Psoas muscle (tissue), 8 donors: ENCODE results near the gene LMNTD2. TPM values are rescaled to one million over a fixed set of nuclear protein-coding genes. Genes with fewer than 3 reads are reported as not detected.
A peak's percentile ranks its signal among the peaks of the same experiment; 100 is the strongest.
"Not testable (repeated sequence)": the region's sequence is repeated elsewhere in the genome, so short reads cannot be mapped to it uniquely, and the experiment has no call there.

ENCODE experiments used
- ATAC-seq, 4 donors: fragments of 200-7000 bp; cut with Tn5 transposase; one replicate each; pipeline ENCODE4 v1.9.1; 2020; ENCODE audit warnings: moderate library complexity in 3 of 4, mild to moderate bottlenecking in 2 of 4
- DNase-seq, 2 donors: peaks; one replicate each; pipeline ENCODE4 v3.0.0-alpha.2; 2020
- H3K27ac ChIP-seq: fragments of 200-600 bp; one replicate; pipeline ENCODE4 v1.8.0; 2022
- H3K27me3 ChIP-seq, 3 donors: fragments of 200-600 bp in 1 of 3; one replicate each; pipeline versions ENCODE4 v1.6.1 to v1.8.0; 2013 to 2022; ENCODE audit warnings: low read length in 2 of 3, mild to moderate bottlenecking in 2 of 3, moderate library complexity in 1 of 3; ENCODE audit not compliant: insufficient read depth in 3 of 3
- H3K36me3 ChIP-seq, 2 donors: fragments of 200-600 bp in 1 of 2; one replicate each; pipeline versions ENCODE4 v1.6.1 to v1.8.0; 2013 to 2022; ENCODE audit warnings: low read depth in 1 of 2, mild to moderate bottlenecking in 1 of 2, moderate library complexity in 1 of 2; ENCODE audit not compliant: insufficient read depth in 1 of 2
- H3K4me1 ChIP-seq: fragments of 200-600 bp; one replicate; pipeline ENCODE4 v1.8.0; 2022
- H3K4me3 ChIP-seq: fragments of 200-600 bp; one replicate; pipeline ENCODE4 v1.8.0; 2022; ENCODE audit warnings: mild to moderate bottlenecking
- H3K9me3 ChIP-seq: fragments of 200-600 bp; one replicate; pipeline ENCODE4 v1.8.0; 2022
- CTCF ChIP-seq: fragments of 200-600 bp; IDR thresholded peaks from one replicate; pipeline ENCODE4 v1.8.0; 2022; ENCODE audit warnings: antibody characterized with exemption
- WGBS, 3 donors: extraction: QIAGEN DNeasy Blood & Tissue Kit; methylation state at CpG; one replicate each; pipeline versions ENCODE4 v1.1.6 to v1.1.7; 2013; 5-methylcytosine and 5-hydroxymethylcytosine counted together
- intact Hi-C, 2 donors: fragments of 100-400 bp; cut with DNase I; formaldehyde crosslinking; loops; one replicate each; pipeline versions ENCODE4 v1.11.0 to v1.14.2; 2022
- polyA plus RNA-seq, 3 donors: library from polyadenylated mRNA; stranded (reverse); fragments of 200-250 nt; gene quantifications; one replicate each; pipeline ENCODE4 v1.2.3, GENCODE V29; 2013
- total RNA-seq, 4 donors: library from RNA; stranded (reverse); fragmentation: NEBNext Ultra II Directional in 2 of 4; extraction: Animal tissue kit (Norgen Biotek cat#: 25700) in 2 of 4; gene quantifications; one replicate each; pipeline versions ENCODE4 v1.2.1 to v1.2.4, GENCODE V29; 2021 to 2023
- donor health status: healthy with polysubstance abuse.
- donor health status: DM: no; HTN: no; CAD: no; lungs with moderate emphysema.
- donor health status: Bipolar disorder and iron deficiency.
- donor health status: healthy.
- donor health status: DM: yes; HTN: yes; CAD: no.
- donor health status: DM: no; HTN: no; CAD: no.
- donor health status: DM: no; HTN: no; CAD: no.
- donor health status: DM: yes; HTN: yes; CAD: no.

LMNTD2 gene
- total and polyA plus RNA-seq, 7 donors = 0.04 to 0.27 (median 0.12) TPM; not detected in 2

DNA sequence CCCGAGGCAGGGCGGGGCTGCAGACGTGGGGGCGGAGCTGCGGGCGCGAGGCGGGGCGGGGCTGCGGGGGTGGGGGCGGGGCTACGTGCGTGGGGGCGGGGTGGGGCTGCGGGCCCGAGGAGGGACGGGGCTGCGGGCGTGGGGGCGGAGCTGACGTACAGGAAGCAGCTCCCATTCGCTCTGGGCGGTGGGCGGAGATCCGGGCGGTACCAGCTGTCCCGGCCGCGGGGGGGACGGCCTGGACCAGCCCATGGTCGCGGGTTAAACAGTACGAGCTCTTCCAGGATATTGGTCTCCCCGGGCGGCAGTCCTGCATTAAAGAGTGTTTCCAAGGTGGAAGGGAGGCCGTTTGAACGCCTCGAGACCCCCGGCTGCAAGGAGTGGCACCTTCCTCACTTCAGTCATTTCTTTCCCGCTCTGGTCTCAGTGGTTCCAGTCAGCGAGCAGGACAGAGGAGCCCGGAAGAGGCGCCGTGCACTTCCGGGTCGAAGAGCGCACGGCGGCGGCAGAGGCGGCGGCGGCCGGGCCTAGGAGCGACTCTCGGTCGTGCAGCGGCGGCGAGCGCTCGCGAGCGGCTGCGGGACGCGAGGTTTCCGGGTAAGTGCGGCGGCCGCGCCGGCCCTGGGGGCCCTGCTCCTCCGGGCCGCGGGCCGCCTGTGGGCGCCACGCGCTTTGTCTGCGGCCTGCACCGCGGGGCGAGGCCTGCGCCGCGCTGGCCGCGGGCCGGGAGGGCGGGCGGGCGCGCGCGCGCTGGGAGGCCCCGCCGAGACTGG, 15.6 kb upstream of the LMNTD2 start, which contains the start of gene PHRF1:
TSS of gene PHRF1 (plus strand) at position 475 of the 773 bp plus-strand sequence. CDS start 5,043 bp downstream, outside the sequence.
- TF ChIP-seq CTCF = no peak
- Histone ChIP-seq H3K9me3 (no peaks in the 10 kb centered on the region), H3K4me1 (peaks cover 47% of the 10 kb centered on the region), H3K27me3 (no peaks in the 10 kb centered on the region), H3K36me3 (peaks cover 0 to under 1% of the 10 kb centered on the region in 2 donors), H3K27ac (peak within 1 kb of the TSS; percentile 97), H3K4me3 (peak within 1 kb of the TSS; percentile 98)
- WGBS, 3 donors = 0 to 1% (median 0%) methylated on average over 30 to 94 of the region's 99 CpGs
- peak; percentile 92 to 95 (median 93) for ATAC-seq
- DNase-seq = peak; percentile 96 to 99
- intact Hi-C loops = loop anchor here (2.0 to 10.0 kb wide), 3 partner anchors 35 to 119 kb away; partner anchors contain the start of genes DEAF1 (in 1 of the 2), SCT (in 1 of the 2) and TMEM80 (in 1 of the 2)

DNA sequence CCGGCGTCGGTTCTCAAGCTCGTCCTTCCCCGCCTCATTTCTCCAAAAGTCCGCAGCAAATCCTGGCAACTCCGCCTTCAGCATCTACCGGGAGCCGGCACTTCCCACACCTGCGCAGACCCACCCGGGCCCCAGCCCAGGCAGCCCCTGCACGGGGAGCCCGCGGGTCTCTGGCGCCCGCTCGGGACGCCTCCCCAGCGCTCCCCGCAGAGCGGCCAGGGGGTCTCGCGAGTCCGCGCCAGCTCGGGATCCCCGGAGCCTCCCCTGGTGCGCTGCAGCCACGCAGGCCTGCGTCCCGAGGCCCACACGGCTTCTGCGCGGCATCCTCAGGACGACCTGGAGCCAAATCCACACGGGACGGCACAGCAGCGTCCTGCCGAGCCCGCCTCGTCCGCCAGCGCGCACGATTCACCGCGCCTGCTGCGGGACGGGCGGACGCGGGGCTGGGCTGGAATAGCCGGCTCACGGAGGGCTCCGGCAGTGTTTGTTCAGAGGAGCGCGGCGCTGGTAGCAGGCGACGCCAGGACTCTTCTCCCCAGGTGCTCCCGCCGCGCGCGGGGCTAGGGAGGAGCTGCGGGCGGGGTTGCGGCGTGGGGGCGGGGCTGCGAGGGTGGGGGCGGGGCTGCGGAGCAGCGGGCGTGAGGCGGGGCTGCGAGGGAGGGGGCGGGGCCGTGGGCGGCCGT, 14.9 kb upstream of the LMNTD2 start:
- WGBS, 3 donors = 1 to 3% (median 1%) methylated on average over 32 to 81 of the region's 81 CpGs
- peak overlapping the region; percentile 80 for H3K4me3 ChIP-seq
- peak overlapping the region; percentile 71 for H3K27ac ChIP-seq
- H3K9me3 ChIP-seq = no peaks in the 10 kb centered on the region
- H3K27me3 ChIP-seq = no peaks in the 10 kb centered on the region
- ATAC-seq (peak in 3 of 4 donors; percentile 1 to 70 (median 7)), DNase-seq (no peak)
- no peaks in the 10 kb centered on the region for H3K36me3 ChIP-seq
- intact Hi-C loops = loop anchor here (5.0 to 10.0 kb wide), 2 partner anchors 52 to 119 kb away; partner anchors contain the start of genes DEAF1 (in 1 of the 2), SCT (in 1 of the 2) and TMEM80 (in 1 of the 2)
- H3K4me1 ChIP-seq = peaks cover 42% of the 10 kb centered on the region
- no peak for TF ChIP-seq CTCF

DNA sequence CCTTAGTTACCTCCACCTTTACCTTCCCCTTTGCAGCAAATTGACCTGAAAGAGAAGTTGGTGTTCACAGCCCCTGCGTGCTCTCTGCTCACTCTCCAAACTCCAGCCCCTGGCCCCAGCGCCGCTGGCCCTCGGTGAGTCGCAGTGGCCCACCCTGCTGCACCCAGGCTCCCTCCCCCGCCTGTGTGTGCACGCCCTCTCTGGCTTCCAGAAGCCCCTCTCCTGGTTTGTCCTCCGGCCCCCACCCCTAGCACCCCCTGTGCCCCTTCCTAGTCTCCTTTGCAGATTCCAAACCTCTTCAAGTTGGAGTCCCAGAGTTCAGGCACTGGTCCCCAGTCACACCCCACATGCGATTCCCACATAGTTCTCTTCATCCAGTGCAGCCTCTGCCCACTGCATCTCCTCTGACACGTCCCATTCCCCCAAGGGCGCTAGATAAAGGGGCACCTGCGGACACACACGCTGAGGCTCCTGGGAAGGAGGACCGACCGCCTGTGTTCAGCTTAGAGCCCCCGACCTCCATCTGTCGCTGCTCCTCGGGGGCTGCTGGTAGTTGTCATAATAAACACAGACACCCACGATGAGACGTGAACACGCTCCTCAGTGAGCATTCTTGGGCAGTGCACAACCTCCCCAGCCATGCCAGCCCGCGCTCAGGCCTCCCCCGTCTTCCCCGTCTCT, 14.2 kb upstream of the LMNTD2 start:
- intact Hi-C loops = loop anchor here (5.0 to 10.0 kb wide), 2 partner anchors 53 to 120 kb away; partner anchors contain the start of genes DEAF1 (in 1 of the 2), SCT (in 1 of the 2) and TMEM80 (in 1 of the 2)
- no peak for DNase-seq
- peak in 1 of 4 donors; percentile 0 for ATAC-seq
- peak overlapping the region; percentile 80 for H3K4me3 ChIP-seq
- WGBS, 3 donors = 35 to 45% (median 39%) methylated on average over 23 to 25 of the region's 25 CpGs
- H3K27ac ChIP-seq = no peak overlapping the region
- no peaks in the 10 kb centered on the region for H3K9me3 ChIP-seq
- no peak for TF ChIP-seq CTCF
- H3K36me3 ChIP-seq = no peaks in the 10 kb centered on the region
- no peaks in the 10 kb centered on the region for H3K27me3 ChIP-seq
- peaks cover 35% of the 10 kb centered on the region for H3K4me1 ChIP-seq

DNA sequence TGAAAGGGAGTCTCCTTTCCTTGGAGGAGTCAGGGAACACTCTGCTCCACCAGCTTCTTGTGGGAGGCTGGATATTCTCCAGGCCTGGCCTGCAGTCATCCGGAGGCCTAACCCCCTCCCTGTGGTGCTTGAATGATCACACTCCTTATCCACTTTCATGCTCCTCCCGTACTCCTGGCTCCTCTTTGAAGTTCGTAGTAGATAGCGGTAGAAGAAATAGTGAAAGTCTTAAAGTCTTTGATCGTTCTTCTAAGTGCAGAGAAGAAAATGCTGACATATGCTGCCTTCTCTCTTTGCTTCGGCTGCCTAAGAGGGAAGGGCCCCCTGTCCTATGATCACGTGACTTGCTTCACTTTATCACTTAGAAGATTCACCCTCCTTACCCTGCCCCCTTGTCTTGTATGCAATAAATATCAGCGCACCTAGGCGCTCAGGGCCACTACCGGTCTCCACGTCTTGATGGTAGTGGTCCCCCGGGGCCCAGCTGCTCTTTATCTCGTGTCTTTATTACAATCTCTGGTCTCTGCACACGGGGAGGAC, 13.6 kb upstream of the LMNTD2 start:
- H3K27ac ChIP-seq, DNase-seq, H3K27me3 ChIP-seq, H3K36me3 ChIP-seq, ATAC-seq, H3K9me3 ChIP-seq: not testable (repeated sequence)
- WGBS, 3 donors = 50 to 68% (median 68%) methylated on average over 14 of the region's 14 CpGs
- Histone ChIP-seq H3K4me1 (peaks cover 34% of the 10 kb centered on the region), H3K4me3 (peak overlapping the region; percentile 80)
- intact Hi-C loops = loop anchor here in 1 of 2 donors (10.0 kb wide), 1 partner anchor 121 kb away; the partner anchor contains the start of genes DEAF1 and TMEM80
